Natural killer cell (primary cell): ENCODE results near the gene CYSLTR2. TPM values are rescaled to one million over a fixed set of nuclear protein-coding genes. Genes with fewer than 3 reads are reported as not detected.

Source experiments
- ATAC-seq, 3 donors: fragments of 150-1000 bp in 2 of 3; fragments of 200-7000 bp in 1 of 3; cut with Tn5 transposase; 1 replicate in 1 of 3; 2 replicates in 2 of 3; pipeline ENCODE4 v1.10.0; 2021; ENCODE audit warnings: mild to moderate bottlenecking in 2 of 3, moderate library complexity in 2 of 3
- DNase-seq, 2 donors: peaks; one replicate each; pipeline versions ENCODE4 v3.0.0 to v3.0.0-alpha.2; 2013 to 2021; ENCODE audit warnings: mixed read lengths in 1 of 2
- H3K27ac ChIP-seq: one replicate; pipeline ENCODE4 v1.5.1; 2013; ENCODE audit warnings: mild to moderate bottlenecking, low read length
- H3K27me3 ChIP-seq: one replicate; pipeline ENCODE4 v1.6.1; 2013; ENCODE audit warnings: low read length; ENCODE audit not compliant: control insufficient read depth, insufficient read depth
- H3K36me3 ChIP-seq: one replicate; pipeline ENCODE4 v1.6.1; 2013; ENCODE audit warnings: low read length; ENCODE audit not compliant: control insufficient read depth, insufficient read depth
- H3K4me1 ChIP-seq: one replicate; pipeline ENCODE4 v1.6.1; 2013; ENCODE audit warnings: low read length; ENCODE audit not compliant: control insufficient read depth, insufficient read depth
- H3K4me3 ChIP-seq: one replicate; pipeline ENCODE4 v1.5.1; 2013; ENCODE audit warnings: low read length
- H3K9me3 ChIP-seq: one replicate; pipeline ENCODE4 v1.6.1; 2013; ENCODE audit warnings: low read length; ENCODE audit not compliant: control insufficient read depth, insufficient read depth
- H3K27ac Mint-ChIP-seq, 2 donors: one replicate each; pipeline ENCODE4 v1.8.0; 2022; ENCODE audit warnings: mild to moderate bottlenecking in 2 of 2, mixed read lengths in 2 of 2, moderate library complexity in 1 of 2
- H3K27me3 Mint-ChIP-seq, 2 donors: one replicate each; pipeline ENCODE4 v1.8.0; 2022; ENCODE audit warnings: low read depth in 2 of 2, mixed read lengths in 2 of 2
- H3K36me3 Mint-ChIP-seq: one replicate; pipeline ENCODE4 v1.8.0; 2022; ENCODE audit warnings: mixed read lengths
- H3K4me1 Mint-ChIP-seq, 2 donors: one replicate each; pipeline ENCODE4 v1.8.0; 2022; ENCODE audit warnings: mixed read lengths in 2 of 2
- H3K4me3 Mint-ChIP-seq: one replicate; pipeline ENCODE4 v1.8.0; 2022; ENCODE audit warnings: mild to moderate bottlenecking, moderate library complexity, mixed read lengths
- H3K9me3 Mint-ChIP-seq, 2 donors: one replicate each; pipeline ENCODE4 v1.8.0; 2022; ENCODE audit warnings: mixed read lengths in 2 of 2
- WGBS: methylation state at CpG from one replicate; pipeline ENCODE4 v1.1.7; 2013; ENCODE audit warnings: missing lambda C conversion rate; ENCODE audit not compliant: insufficient coverage; 5-methylcytosine and 5-hydroxymethylcytosine counted together
- intact Hi-C: fragments of 100-400 bp; cut with micrococcal nuclease; formaldehyde crosslinking; loops from one replicate; pipeline ENCODE4 v1.14.2; 2022
- total RNA-seq, 4 donors: library from RNA; stranded (reverse); fragments of 120-200 nt in 1 of 4; gene quantifications; one replicate each; pipeline versions ENCODE4 v1.2.3 to v1.2.4, GENCODE V29; 2013 to 2022
- TF ChIP-seq, protein P1 (sequence below): fragments of 200-600 bp; IDR thresholded peaks from one replicate; pipeline ENCODE4 v1.8.0; 2022; ENCODE audit warnings: antibody characterized with exemption

The CYSLTR2 gene
- total RNA-seq: 1 to 10 TPM; 5.3 to 8.6 (median 7.9) TPM
- total RNA-seq (2013): 8.9 TPM

DNA sequence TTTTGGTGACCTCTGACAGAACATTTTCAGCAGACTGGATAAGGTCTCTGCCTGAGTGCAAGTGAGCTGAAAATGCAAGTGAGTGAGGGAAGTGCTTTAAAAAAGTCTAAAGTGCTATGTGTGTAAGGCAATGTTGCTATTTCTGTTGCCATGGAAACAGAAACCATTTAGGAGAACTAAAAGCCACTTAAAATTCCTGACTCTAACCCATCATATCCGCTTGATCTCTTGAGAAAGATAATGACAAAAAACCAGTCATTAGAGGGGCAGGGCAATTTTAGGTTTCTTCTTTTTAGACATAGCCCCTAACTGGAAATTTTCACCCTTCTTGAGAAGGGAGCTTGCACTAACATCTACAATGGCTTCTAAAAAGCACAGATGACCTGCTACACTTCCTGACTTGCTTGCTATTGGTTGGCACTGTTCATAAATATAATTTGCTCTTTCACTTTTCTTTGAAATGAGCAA, at the start of gene CYSLTR2:
CYSLTR2 (plus strand) TSS at position 458 of the 468 bp plus-strand sequence. CDS start 52,889 bp downstream, outside the sequence.
- DNase-seq (peak in 1 of 2 donors; percentile 89), ATAC-seq (peak; percentile 83 to 87 (median 83))
- H3K4me3 Mint-ChIP-seq: peak within 1 kb of the TSS; percentile 92
- Histone ChIP-seq H3K36me3 (no peaks in the 10 kb centered on the region), H3K27me3 (no peaks in the 10 kb centered on the region), H3K27ac (peak within 1 kb of the TSS; percentile 80), H3K4me3 (peak within 1 kb of the TSS; percentile 19), H3K9me3 (no peaks in the 10 kb centered on the region), H3K4me1 (peaks cover 13% of the 10 kb centered on the region)
- H3K27ac Mint-ChIP-seq: peak within 1 kb of the TSS; percentile 89 to 95
- no peaks in the 10 kb centered on the region for H3K36me3 Mint-ChIP-seq
- H3K9me3 Mint-ChIP-seq: no peaks in the 10 kb centered on the region
- WGBS: 0% methylated on average over 1 of the region's 1 CpG
- intact Hi-C loops: loop anchor here (5.0 kb wide), 1 partner anchor 54 kb away; no protein-coding TSS in a partner anchor
- TF ChIP-seq, protein P1, sequence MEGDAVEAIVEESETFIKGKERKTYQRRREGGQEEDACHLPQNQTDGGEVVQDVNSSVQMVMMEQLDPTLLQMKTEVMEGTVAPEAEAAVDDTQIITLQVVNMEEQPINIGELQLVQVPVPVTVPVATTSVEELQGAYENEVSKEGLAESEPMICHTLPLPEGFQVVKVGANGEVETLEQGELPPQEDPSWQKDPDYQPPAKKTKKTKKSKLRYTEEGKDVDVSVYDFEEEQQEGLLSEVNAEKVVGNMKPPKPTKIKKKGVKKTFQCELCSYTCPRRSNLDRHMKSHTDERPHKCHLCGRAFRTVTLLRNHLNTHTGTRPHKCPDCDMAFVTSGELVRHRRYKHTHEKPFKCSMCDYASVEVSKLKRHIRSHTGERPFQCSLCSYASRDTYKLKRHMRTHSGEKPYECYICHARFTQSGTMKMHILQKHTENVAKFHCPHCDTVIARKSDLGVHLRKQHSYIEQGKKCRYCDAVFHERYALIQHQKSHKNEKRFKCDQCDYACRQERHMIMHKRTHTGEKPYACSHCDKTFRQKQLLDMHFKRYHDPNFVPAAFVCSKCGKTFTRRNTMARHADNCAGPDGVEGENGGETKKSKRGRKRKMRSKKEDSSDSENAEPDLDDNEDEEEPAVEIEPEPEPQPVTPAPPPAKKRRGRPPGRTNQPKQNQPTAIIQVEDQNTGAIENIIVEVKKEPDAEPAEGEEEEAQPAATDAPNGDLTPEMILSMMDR: no peak
- peaks cover 36 to 48% of the 10 kb centered on the region in 2 donors for H3K4me1 Mint-ChIP-seq
- H3K27me3 Mint-ChIP-seq: no peaks in the 10 kb centered on the region

DNA sequence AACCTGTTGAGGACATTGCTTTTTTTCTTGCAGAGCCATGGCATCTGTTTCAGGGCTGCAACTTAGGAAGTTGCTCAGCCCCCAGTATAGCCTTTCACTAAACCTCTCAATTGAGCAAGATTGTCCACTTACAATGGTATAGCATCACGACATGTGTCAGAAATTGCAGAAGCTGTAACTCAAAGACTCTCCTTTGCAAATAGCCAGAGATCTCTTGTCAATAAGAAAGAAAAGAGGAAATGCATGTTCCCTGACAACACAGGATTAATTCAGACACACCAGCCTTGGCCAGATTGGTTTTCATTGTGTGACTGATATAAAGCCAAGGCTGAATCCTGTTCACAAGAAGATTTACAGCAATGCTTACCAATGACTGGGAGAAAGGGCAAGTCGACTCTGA, 38.7 kb upstream of the CYSLTR2 start:
- Mint-ChIP-seq H3K27ac (no peak overlapping the region), H3K27me3 (no peaks in the 10 kb centered on the region), H3K9me3 (peaks cover 0 to 2% of the 10 kb centered on the region in 2 donors), H3K36me3 (peaks cover under 1% of the 10 kb centered on the region), H3K4me1 (no peaks in the 10 kb centered on the region), H3K4me3 (no peak overlapping the region)
- H3K4me1 ChIP-seq: no peaks in the 10 kb centered on the region
- no peaks in the 10 kb centered on the region for H3K27me3 ChIP-seq
- intact Hi-C loops: no loop called here
- H3K27ac ChIP-seq: no peak overlapping the region
- no peak overlapping the region for H3K4me3 ChIP-seq
- ATAC-seq (no peak), DNase-seq (no peak)
- TF ChIP-seq, protein P1: no peak
- H3K36me3 ChIP-seq: no peaks in the 10 kb centered on the region
- peaks cover 13% of the 10 kb centered on the region for H3K9me3 ChIP-seq
- WGBS: 60% methylated on average over 1 of the region's 2 CpGs

GRCh38 chr13:48618937-48619336, 34.8 kb upstream of the CYSLTR2 start:
- H3K4me1 ChIP-seq: no peaks in the 10 kb centered on the region
- H3K27me3 ChIP-seq: no peaks in the 10 kb centered on the region
- DNase-seq (no peak), ATAC-seq (no peak)
- intact Hi-C loops: no loop called here
- no peaks in the 10 kb centered on the region for H3K36me3 ChIP-seq
- Mint-ChIP-seq H3K27me3 (no peaks in the 10 kb centered on the region), H3K36me3 (peaks cover 15% of the 10 kb centered on the region), H3K9me3 (peaks cover 5 to 8% of the 10 kb centered on the region in 2 donors), H3K27ac (no peak overlapping the region), H3K4me1 (no peaks in the 10 kb centered on the region), H3K4me3 (no peak overlapping the region)
- 100% methylated on average over 3 of the region's 3 CpGs for WGBS
- H3K27ac ChIP-seq: no peak overlapping the region
- no peak overlapping the region for H3K4me3 ChIP-seq
- peaks cover 27% of the 10 kb centered on the region for H3K9me3 ChIP-seq
- TF ChIP-seq, protein P1: no peak

- no peaks in the 10 kb centered on the region for H3K27me3 Mint-ChIP-seq
- no peak overlapping the region for H3K27ac Mint-ChIP-seq
- peaks cover 5% of the 10 kb centered on the region in 2 donors for H3K9me3 Mint-ChIP-seq
- no peaks in the 10 kb centered on the region for H3K4me1 ChIP-seq
- H3K4me1 Mint-ChIP-seq: no peaks in the 10 kb centered on the region
- no peak overlapping the region for H3K27ac ChIP-seq
- DNase-seq (no peak), ATAC-seq (no peak)
- no peaks in the 10 kb centered on the region for H3K36me3 ChIP-seq
- H3K36me3 Mint-ChIP-seq: peaks cover 15% of the 10 kb centered on the region
- TF ChIP-seq, protein P1: no peak
- 72% methylated on average over 3 of the region's 3 CpGs for WGBS
- H3K9me3 ChIP-seq: peaks cover 27% of the 10 kb centered on the region
- intact Hi-C loops: no loop called here
- no peaks in the 10 kb centered on the region for H3K27me3 ChIP-seq
- H3K4me3 Mint-ChIP-seq: no peak overlapping the region
- H3K4me3 ChIP-seq: no peak overlapping the region
Measured at GRCh38 chr13:48621056-48621455, 32.7 kb upstream of the CYSLTR2 start.
